NB4 (cell line): ENCODE results near the gene RPP25L.

Experiments used
- MAX ChIP-seq: IDR thresholded peaks from 2 replicates; pipeline ENCODE4 v1.6.1; 2011; ENCODE audit warnings: low read depth, low read length
- MYC ChIP-seq: IDR thresholded peaks from 2 replicates; pipeline ENCODE4 v1.6.1; 2011; ENCODE audit warnings: low read depth, low read length
- POLR2A ChIP-seq: IDR thresholded peaks from 2 replicates; pipeline ENCODE4 v1.6.1; 2011; ENCODE audit warnings: mild to moderate bottlenecking; ENCODE audit not compliant: insufficient read length; ENCODE audit errors: extremely low read depth

DNA sequence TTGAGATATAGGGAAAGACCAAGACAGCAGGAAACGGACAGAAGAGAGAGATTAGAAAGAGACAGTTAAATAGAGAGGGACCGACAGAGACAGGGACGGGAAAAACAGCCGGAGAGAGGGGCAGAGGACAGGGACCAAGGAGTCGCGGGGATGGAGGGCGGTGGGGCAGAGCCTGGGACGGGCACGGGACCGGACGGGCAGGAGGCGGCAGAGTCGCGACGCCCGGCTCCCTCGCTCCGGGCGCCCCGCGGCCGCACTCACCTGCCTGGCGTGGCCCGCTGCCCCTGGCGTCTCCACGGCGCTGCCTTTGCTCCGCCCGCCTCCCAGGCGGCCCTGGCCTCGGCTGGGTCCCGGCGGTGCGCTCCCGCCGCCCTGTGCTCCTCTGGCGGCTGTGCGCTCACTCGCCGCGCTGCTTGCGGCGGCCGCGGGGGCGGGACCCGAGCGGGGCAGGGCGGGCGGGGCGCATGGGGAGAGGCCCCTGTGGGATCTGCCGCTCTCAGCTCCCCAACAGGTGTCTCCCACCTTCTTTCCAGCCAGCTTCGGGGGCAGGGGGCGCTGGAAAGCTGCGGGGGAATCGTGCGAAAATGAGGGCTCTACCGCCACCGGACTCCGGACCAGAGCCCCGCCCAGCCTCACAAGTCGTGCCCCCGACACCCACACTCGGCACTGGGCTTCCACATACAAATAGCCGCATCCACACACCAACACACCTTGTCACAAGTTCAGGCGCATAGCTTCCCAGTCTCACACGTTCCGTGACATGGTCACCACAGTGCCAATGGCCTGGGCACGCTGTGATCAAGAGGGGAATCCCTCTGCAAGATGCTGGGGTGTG lies 17.0 kb upstream of the RPP25L start, which contains the start of gene ARID3C:
- TF ChIP-seq MAX, result no peak
- no peak for TF ChIP-seq POLR2A
- TF ChIP-seq MYC, result no peak
